DMS79 treated with DMSO at 0.1 percent for 48 hours (cell line): Measurements from ENCODE around the gene MUS81.

Experiments
- DNase-seq: peaks from one replicate; lab custom pipeline; 2025; lab: John Stamatoyannopoulos, UW

Gene MUS81

GRCh38 chr11:65861533-65862183 is 1.4 kb downstream of the MUS81 start:
- no peak for DNase-seq

GRCh38 chr11:65862191-65862735 is 2.0 kb downstream of the MUS81 start:
- DNase-seq = no peak

GRCh38 chr11:65862941-65863888 is 3.0 kb downstream of the MUS81 start:
- DNase-seq = no peak

GRCh38 chr11:65863889-65864705 is 3.9 kb downstream of the MUS81 start:
- no peak for DNase-seq

- DNase-seq = no peak
These were observed 4.7 kb downstream of the MUS81 start for GRCh38 chr11:65864706-65865471.

GRCh38 chr11:65865550-65866172 is 5.4 kb downstream of the MUS81 start:
- DNase-seq = no peak

- no peak for DNase-seq
These were observed 6.5 kb downstream of the MUS81 start for GRCh38 chr11:65866509-65867283.

GRCh38 chr11:65867284-65868071 is 7.2 kb downstream of the MUS81 start:
- DNase-seq = no peak

GRCh38 chr11:65868076-65868667 is 7.9 kb downstream of the MUS81 start:
- DNase-seq = no peak

- no peak for DNase-seq
These were observed 8.7 kb downstream of the MUS81 start for GRCh38 chr11:65868907-65869306.

- no peak for DNase-seq
These were observed 9.5 kb downstream of the MUS81 start for GRCh38 chr11:65869643-65870306.

GRCh38 chr11:65870307-65870658 is 10.1 kb downstream of the MUS81 start:
- DNase-seq = no peak

- DNase-seq = no peak
These were observed 10.8 kb downstream of the MUS81 start for GRCh38 chr11:65870706-65871681.

GRCh38 chr11:65871811-65872548 is 11.7 kb downstream of the MUS81 start:
- no peak for DNase-seq

GRCh38 chr11:65872586-65873317 is 12.5 kb downstream of the MUS81 start, which contains the start of gene EFEMP2:
EFEMP2 (minus strand) TSS chr11:65872800; CDS start chr11:65872354, 446 bp downstream.
- no peak for DNase-seq
